GM19324 (cell line): ENCODE data around the gene CORIN.
"Not testable (repeated sequence)": the region's sequence is repeated elsewhere in the genome, so short reads cannot be mapped to it uniquely, and the experiment has no call there.

Experiments used
- ATAC-seq: cut with Tn5 transposase; IDR thresholded peaks from one replicate; pipeline ENCODE4 v1.9.1; 2021; ENCODE audit warnings: mild to moderate bottlenecking, moderate library complexity; ENCODE audit not compliant: unreplicated experiment, low FRiP score

Gene CORIN

DNA sequence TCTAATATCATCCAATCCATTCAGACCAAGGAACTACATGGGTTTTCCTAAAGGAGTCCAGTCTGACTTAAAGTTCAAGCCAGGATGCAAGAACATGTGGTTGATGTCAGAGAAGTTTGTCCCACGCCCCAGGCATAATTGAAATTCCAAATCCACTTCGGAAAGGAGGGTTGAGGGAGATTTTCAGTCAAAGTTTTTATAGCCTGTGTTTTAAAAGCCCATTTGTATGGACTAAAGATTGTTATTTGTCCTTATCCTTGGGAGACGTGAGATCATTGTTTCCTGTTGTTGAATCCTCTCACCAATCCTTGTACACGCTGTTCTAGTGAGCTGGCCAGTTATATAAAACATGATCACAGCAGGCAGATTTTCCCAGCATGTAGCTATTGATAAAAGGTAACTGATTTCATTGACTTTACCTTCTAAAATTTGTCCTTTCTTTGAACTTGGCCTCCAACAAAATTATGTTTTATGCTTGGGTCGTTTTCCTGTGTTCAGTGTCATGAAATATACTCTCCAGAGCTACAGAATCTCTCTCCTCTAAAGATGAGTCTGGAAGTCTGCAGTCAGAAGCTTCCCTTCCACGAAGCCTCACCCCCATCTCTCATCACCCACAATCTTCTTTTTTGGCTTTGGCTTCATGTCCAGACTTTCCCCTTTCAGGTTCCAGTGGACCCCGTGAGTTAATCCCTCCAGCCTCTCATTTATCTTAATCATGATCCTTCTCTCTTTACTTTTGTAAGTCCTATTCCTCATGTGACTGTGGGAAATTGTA lies 259.9 kb downstream of the CORIN start:
- ATAC-seq: no peak

DNA sequence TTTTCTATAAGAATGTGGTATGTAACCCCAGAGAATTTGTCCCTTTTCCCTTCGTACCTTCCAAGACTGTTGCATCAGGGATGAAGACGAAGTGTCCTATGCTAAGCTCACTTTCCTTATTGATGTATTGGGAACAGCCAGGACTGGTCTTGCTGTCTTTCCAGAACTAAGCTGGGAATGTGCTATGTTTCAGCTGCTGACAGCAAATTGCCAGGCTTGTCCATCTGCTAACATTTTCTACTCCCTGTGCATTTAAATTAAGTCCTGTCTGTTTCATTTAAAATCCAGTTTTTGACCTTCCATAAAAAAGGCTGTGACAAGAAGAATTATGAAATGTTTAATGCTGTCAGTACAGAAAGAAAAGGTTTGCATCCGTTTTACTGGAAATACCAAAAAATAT lies 264.9 kb downstream of the CORIN start:
- no peak for ATAC-seq

DNA sequence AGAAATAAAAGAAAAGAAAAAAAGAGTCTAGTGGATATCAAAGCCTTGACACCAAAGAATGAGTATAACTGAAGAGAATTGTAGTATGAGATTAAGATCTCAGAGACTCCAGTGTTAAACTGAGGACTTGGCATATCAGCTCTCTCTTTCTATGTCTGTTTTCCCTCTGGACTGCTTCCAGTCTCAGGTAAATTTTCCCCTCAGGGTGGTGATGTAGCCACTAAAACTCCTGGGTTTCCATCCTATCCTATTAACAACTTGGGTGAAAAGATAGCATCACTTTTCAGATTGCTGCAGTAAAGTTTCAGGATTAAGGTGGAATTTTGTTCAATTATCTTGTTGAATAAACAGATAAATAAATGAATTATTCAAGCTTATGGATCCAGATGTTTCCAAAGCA lies 267.1 kb downstream of the CORIN start:
- ATAC-seq: no peak

DNA sequence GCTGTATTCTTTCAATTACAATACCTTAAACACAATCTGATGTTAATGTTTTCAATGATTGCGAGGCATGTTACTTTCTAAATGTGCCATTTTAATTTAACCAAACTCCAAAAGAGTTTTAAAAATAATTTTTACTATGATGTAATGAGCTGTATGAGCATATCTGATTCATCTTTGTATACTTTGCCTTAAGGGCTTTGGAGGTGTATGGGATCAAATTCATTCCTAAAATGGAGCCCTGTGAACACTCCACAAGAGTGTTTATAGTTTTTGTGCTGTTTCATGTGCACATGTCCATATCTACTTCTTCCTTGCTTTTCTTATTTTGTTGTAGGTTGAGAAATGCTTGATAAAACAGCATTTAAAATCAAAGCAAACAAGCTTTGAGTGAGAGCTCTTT lies 270.4 kb downstream of the CORIN start:
- ATAC-seq: no peak

DNA sequence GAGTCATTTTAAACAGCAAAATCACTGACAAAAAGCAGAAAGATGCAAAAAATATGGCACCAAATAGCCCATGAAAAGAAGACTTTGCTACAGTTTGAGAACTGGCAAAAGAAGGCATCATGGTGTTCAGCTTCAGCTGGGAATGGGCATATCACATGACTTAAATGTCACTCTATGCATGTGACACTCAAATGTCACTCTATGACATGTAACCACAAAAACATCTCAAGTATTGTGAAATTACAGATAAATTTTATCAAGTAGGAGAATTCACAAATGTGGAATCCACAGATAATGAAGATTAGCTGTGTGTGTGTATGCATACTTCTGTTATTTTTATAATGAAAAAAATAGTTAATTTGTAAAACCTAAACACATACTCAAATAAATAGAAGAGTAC lies 270.9 kb downstream of the CORIN start:
- no peak for ATAC-seq

DNA sequence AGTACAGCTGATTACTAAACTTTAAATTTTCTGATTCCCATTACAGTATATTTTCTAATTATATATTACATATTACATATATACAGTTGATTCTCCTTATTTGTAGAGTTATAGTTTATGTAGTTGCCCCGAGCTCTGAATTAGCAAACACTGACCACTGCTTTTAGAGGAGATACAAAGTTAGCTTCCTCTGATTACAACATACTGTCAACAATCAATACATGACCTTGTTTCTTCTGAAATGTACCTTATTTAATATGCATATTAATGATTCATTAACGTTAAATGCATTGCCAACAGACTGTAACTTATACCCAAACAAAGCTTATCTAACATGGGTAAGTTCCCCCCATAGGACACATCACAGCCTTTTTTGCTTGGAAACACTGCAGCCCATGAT lies 271.3 kb downstream of the CORIN start:
- ATAC-seq: no peak

DNA sequence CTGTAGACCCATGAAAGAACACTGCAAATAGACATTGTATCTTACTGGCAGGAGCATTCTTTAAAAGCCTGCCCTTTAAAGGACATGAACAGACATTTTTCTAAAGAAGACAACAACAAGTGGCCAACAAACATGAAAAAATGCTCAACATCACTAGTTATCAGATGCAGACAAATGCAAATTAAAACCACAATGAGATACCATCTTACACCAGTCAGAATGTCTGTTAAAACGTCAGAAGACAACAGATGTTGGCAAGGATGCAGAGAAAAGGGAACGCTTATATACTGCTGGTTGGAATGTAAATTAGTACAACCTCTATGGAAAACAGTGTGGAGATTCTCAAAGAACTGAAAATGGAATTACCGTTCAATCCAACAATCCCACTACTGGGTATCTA lies 275.6 kb downstream of the CORIN start:
- ATAC-seq: no peak

DNA sequence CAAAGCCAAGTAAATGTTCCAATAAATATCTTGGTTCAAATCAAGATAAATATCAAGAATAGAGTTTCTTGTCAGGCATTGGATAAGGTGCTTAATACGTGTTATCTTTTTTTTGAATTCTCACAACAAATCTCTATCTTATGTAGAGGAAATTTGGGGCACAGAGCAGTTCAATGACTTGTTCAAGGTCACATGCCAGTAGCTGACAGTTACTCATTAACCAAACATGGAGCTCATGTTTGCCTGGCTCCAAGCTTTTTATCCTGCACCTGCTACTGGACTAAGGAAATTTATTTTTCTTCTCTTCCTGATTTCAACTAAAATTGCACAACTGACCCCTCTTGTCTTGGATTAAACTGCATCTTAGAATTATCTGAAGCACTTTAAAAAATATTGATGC lies 276.5 kb downstream of the CORIN start:
- no peak for ATAC-seq

DNA sequence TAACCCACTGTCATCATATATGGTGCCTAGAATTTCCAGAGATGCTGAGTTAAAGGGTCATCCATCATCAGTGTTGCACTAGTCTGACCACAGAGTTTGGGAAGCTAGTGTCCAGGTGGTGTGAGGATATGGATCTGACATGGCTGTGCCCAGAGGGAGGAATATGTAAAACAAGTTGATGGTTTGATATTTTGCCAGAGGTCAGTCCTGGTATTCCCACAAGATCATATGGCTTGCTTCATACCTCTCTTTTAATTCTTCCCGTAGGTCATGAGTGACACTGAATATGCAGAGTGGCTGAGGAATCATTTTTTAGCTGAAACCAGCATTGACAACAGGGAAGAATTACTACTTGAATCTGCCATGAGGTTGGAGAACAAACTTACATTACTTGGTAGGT lies 277.2 kb downstream of the CORIN start:
- no peak for ATAC-seq

DNA sequence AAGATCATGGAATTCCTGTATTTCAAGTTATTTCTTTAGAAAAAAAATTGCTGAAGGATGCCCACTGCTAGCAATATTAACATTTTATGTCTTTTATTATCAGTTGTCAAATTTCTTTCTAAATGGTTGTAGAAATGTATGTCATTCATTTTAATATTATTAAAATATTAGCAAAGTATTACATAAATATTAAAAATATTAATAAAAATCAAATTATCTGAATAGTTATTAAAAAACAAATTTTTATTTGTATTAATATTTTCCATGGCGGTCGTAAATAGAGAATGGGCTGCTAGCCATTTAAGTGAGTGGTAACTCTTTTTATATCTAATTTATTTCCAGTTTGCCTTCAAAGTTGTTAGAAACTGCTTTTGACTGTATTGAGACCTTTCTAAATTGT lies 280.6 kb downstream of the CORIN start:
- ATAC-seq: no peak

DNA sequence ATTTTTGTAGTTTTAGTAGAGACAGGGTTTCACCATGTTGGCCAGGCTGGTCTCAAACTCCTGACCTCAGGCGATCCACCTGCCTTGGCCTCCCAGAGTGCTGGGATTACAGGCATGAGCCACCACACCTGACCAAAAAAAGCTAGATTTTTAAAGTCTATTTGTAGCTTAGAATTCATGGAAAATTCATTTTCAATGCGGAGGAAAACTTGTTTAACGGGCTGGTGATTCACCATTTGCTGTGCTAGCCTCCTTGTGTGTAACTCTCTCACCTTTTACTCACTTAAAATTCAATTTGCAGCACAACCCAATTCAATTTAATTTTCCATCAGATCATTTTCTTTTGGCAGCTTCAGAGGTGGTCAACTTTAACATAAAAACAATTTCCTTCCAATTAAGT lies 281.9 kb downstream of the CORIN start:
- not testable (repeated sequence) for ATAC-seq

DNA sequence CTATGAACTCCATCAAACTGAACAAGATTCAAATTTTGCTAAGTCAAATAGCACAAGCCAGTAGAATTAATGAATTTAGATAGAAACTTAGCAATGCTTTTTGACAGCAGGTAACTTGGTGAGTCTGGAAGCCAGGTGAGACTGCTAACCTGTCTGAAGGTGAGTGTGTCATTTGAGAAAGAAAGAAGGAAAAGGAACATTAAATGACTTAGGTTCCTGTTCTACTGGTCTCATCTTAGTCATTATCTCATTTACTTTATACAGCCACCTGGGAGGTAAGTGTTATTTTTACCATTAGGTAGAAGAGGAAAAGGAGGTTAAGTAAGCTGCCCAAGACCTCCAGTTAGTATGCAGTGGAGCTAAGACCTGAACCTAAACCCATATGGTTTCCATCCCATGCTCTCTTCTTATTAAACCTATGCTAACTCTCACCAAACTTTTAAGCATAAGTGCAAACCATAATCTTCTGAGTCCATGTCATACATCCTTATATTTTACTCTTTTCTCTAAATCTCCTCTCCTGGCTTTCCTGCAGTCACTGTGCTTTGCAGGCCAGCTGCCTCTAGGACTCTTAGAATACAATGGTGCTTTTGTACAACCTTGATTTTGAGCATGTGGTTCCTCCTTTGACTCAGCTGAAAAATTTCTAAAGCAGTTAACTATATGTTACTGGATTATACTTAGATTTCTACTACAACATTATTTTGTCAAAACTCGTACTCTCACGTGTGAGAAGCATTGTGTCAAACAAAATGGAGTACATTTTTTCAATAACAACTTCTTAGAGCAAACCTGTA lies 284.3 kb downstream of the CORIN start:
- no peak for ATAC-seq

DNA sequence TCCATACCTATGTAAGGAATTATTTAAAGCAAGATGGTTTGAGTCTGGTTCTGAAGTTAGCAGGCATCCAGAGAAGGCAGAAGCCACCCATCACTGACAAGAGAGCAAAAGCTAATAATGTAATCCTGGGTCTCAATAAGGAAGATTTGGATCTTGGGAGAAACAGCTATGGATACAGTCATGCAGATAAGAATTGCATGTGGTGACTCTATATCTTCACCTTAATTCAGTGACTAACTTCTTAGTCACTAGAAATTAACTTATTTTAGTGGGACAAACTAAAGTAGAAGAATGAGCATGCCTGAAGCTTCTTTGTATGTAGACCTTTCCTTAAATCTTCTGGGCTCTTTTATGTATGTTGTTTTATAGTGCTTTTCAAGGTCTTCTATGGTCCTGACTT lies 286.2 kb downstream of the CORIN start:
- ATAC-seq: no peak

DNA sequence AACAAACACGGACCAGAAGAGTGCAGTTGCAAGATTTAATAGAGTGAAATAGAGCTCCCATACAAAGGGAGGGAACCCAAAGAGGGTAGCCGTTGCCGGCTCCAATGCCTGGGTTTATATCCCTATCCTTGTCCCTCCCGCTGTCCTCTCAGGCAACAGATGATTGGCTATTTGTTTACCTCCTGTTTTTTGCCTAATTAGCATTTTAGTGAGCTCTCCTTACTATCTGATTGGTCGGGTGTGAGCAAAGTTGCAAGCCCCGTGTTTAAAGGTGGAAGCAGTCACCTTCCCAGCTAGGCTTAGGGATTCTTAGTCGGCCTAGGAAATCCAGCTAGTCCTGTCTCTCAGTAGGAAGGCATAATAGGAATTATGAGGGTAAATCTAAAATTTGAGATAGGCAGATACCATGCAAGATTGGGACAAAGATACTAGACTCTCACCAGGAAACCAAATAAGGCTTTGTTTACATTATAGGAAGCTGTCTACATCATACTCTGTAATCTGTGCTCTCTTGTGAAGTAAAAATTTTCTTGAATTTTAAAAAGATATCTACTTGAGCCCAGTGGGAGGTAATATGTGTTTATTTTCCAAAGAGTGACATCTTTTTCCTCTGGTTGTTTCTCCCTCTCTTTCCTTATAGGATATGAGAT lies 286.8 kb downstream of the CORIN start:
- ATAC-seq: no peak

DNA sequence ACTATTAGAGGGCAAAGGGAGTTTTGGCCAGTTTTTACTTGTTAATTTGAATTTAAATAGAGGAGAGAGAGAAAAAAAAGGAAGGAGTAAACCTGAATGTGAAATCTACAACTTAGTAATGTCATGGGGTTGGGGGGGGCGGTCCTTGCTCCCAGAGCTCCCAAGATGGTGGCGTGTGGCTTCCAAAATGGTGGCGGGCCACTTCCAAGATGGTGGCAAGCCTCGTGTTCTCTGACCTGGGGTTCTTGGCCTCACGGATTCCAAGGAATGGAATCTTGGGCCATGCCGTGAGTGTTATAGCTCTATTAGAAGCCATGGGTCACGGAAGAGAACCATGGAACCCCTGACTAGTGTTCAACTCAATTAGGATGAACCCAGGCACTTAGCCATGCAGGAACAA lies 287.5 kb downstream of the CORIN start:
- ATAC-seq: not testable (repeated sequence)
